Measurements from ENCODE around the gene RAP1GDS1. TPM values are rescaled to one million over a fixed set of nuclear protein-coding genes. Genes with fewer than 3 reads are reported as not detected.
A peak's percentile ranks its signal among the peaks of the same experiment; 100 is the strongest.

RAP1GDS1 gene
- total and polyA plus RNA-seq, 2 of the 4 experiments (the other 2 are of a cell fraction) = 29.0 to 85.1 TPM

DNA sequence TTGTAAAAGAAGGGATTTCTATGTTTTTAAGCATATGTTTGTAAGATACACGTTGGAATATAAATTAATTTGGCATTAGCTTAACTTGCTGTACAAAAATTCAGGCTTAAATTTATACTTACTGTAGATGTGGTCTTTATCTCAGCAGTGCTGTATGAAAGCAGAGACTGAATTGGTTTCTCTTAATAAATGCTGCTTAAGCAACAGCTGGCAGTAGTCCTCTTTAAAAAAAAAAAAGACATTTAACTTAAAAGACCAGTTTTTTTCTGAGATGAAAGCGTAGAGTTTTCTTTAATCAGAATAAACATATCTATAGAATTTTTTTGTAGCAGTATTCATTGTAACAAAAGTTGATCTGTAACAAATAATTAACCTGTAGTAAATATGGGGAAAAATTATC is 124.6 kb downstream of the RAP1GDS1 start:
- WGBS, 2 experiments (ENCODE audit: extremely low coverage in 2 of 2, insufficient read length in 1 of 2) = no CpG with 5 or more reads among the region's 2 CpGs
- Histone ChIP-seq H3K79me1 (ENCODE audit: low read depth in 1 of 2, low read length in 2 of 2) (peaks cover 5 to 9% of the 10 kb centered on the region in 2 experiments), H2BK15ac (ENCODE audit: low read depth, low read length) (no peak overlapping the region), H3K9me3 (ENCODE audit: control insufficient read depth, insufficient read depth, low read length) (no peaks in the 10 kb centered on the region), H3K4me1 (ENCODE audit: control insufficient read depth, insufficient read depth, low read length) (peaks cover 1% of the 10 kb centered on the region; the same call in 1 of the 2 replicates), H2BK120ac (ENCODE audit: low read depth, low read length) (no peak overlapping the region), H3K9ac (ENCODE audit: low read depth, low read length) (no peak overlapping the region), H2AK5ac (ENCODE audit: low read depth, low read length) (no peak overlapping the region), H3K4me3 (ENCODE audit: insufficient read depth, low read depth, low read length) (no peak overlapping the region), H4K91ac (ENCODE audit: insufficient read depth, low read depth, low read length) (no peak overlapping the region), H2BK5ac (ENCODE audit: low read depth, low read length, poor library complexity, severe bottlenecking) (peak overlapping the region; percentile 33), H3K27ac (ENCODE audit: insufficient read depth, low read length) (no peak overlapping the region), H3K18ac (ENCODE audit: low read depth, low read length) (no peak overlapping the region), H4K20me1 (ENCODE audit: insufficient read depth, low read length) (no peaks in the 10 kb centered on the region), H3K27me3 (ENCODE audit: control insufficient read depth, insufficient read depth, low read length) (no peaks in the 10 kb centered on the region), H3K4ac (ENCODE audit: low read depth, low read length) (no peak overlapping the region), H3K14ac (replicated peaks; ENCODE audit: low read depth, low read length) (no peak overlapping the region), H3K23ac (ENCODE audit: low read depth, low read length) (no peak overlapping the region; the same call in 1 of the 2 replicates), H4K5ac (ENCODE audit: low read depth, low read length) (no peak overlapping the region), H2BK20ac (ENCODE audit: low read depth, low read length) (no peak overlapping the region), H3K9me1 (ENCODE audit: insufficient read depth, low read length) (no peaks in the 10 kb centered on the region), H3K56ac (ENCODE audit: extremely low read depth, insufficient read depth, low read length) (no peak overlapping the region), H4K8ac (ENCODE audit: low read depth in 2 of 2, low read length in 2 of 2) (no peak overlapping the region), H2AFZ (replicated peaks; ENCODE audit: low read length, poor library complexity) (no peak overlapping the region), H3K4me2 (ENCODE audit: low read depth, low read length) (no peak overlapping the region), H3K36me3 (ENCODE audit: control insufficient read depth, insufficient read depth, low read length) (peaks cover 1% of the 10 kb centered on the region; the same call in 1 of the 2 replicates), H2AK9ac (replicated peaks; ENCODE audit: low read depth, low read length, poor library complexity) (no peak overlapping the region)
- in situ Hi-C loops (cut with MboI; ENCODE audit: low sequenced_read_pairs) (no loop called here), dilution Hi-C loops (cut with HindIII; ENCODE audit: low sequenced_read_pairs, unreplicated experiment) (no loop called here), intact Hi-C loops (cut with micrococcal nuclease) (no loop called here)
- ATAC-seq (ENCODE audit: low read depth) (no peak), DNase-seq (no peak)
- BruUV-seq (replicated peaks) = no TSS peak
- TF ChIP-seq RFX5 (IDR thresholded peaks at IDR 0.05; ENCODE audit: low read depth, low read length) = no peak
- no peak for TF ChIP-seq RCOR1 (IDR thresholded peaks at IDR 0.05; ENCODE audit: insufficient replicate concordance, low read length)
- TF ChIP-seq CEBPB (IDR thresholded peaks at IDR 0.05; ENCODE audit: low read depth, low read length) = no peak
- TF ChIP-seq POLR2A (IDR thresholded peaks at IDR 0.05; ENCODE audit: low read depth, low read length) = no peak
- TF ChIP-seq, protein P1, sequence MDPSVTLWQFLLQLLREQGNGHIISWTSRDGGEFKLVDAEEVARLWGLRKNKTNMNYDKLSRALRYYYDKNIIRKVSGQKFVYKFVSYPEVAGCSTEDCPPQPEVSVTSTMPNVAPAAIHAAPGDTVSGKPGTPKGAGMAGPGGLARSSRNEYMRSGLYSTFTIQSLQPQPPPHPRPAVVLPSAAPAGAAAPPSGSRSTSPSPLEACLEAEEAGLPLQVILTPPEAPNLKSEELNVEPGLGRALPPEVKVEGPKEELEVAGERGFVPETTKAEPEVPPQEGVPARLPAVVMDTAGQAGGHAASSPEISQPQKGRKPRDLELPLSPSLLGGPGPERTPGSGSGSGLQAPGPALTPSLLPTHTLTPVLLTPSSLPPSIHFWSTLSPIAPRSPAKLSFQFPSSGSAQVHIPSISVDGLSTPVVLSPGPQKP (IDR thresholded peaks at IDR 0.05; ENCODE audit: borderline replicate concordance, low read depth, low read length) = no peak
- TF ChIP-seq, protein P2, sequence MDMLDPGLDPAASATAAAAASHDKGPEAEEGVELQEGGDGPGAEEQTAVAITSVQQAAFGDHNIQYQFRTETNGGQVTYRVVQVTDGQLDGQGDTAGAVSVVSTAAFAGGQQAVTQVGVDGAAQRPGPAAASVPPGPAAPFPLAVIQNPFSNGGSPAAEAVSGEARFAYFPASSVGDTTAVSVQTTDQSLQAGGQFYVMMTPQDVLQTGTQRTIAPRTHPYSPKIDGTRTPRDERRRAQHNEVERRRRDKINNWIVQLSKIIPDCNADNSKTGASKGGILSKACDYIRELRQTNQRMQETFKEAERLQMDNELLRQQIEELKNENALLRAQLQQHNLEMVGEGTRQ (IDR thresholded peaks at IDR 0.05; ENCODE audit: low read depth, low read length) = no peak
- no peak for TF ChIP-seq RAD21 (IDR thresholded peaks at IDR 0.05; ENCODE audit: low read length)
- TF ChIP-seq NFE2L2 (IDR thresholded peaks at IDR 0.05; ENCODE audit: low read depth, low read length) = no peak
- TF ChIP-seq, protein P3, sequence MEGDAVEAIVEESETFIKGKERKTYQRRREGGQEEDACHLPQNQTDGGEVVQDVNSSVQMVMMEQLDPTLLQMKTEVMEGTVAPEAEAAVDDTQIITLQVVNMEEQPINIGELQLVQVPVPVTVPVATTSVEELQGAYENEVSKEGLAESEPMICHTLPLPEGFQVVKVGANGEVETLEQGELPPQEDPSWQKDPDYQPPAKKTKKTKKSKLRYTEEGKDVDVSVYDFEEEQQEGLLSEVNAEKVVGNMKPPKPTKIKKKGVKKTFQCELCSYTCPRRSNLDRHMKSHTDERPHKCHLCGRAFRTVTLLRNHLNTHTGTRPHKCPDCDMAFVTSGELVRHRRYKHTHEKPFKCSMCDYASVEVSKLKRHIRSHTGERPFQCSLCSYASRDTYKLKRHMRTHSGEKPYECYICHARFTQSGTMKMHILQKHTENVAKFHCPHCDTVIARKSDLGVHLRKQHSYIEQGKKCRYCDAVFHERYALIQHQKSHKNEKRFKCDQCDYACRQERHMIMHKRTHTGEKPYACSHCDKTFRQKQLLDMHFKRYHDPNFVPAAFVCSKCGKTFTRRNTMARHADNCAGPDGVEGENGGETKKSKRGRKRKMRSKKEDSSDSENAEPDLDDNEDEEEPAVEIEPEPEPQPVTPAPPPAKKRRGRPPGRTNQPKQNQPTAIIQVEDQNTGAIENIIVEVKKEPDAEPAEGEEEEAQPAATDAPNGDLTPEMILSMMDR (conservative IDR thresholded peaks at IDR 0.05; ENCODE audit: low read depth, low read length) = no peak
- no peak for TF ChIP-seq BHLHE40 (IDR thresholded peaks at IDR 0.05; ENCODE audit: low read depth, low read length)
- TF ChIP-seq MAFK (IDR thresholded peaks at IDR 0.05; ENCODE audit: low read depth, low read length) = no peak
- TF ChIP-seq FOS (IDR thresholded peaks at IDR 0.05; ENCODE audit: low read depth, low read length) = no peak
- TF ChIP-seq MAZ (IDR thresholded peaks at IDR 0.05; ENCODE audit: borderline replicate concordance, low read depth, low read length) = no peak
- TF ChIP-seq SMC3 (IDR thresholded peaks at IDR 0.05; ENCODE audit: low read depth, low read length) = no peak
- TF ChIP-seq MXI1 (IDR thresholded peaks at IDR 0.05; ENCODE audit: borderline replicate concordance, low read depth, low read length) = no peak
- TF ChIP-seq CHD1 (IDR thresholded peaks at IDR 0.05; ENCODE audit: low read depth, low read length) = no peak
- CTCF ChIA-PET = interaction anchor here (0.6 kb wide), 1 partner anchor 582 kb away, joined by 3 read pairs; no protein-coding TSS in a partner anchor
- POLR2A ChIA-PET (ENCODE audit: unreplicated experiment) = no interaction called here

All from IMR-90 (cell line).